ENCODE data around the gene WDR41.

DNA sequence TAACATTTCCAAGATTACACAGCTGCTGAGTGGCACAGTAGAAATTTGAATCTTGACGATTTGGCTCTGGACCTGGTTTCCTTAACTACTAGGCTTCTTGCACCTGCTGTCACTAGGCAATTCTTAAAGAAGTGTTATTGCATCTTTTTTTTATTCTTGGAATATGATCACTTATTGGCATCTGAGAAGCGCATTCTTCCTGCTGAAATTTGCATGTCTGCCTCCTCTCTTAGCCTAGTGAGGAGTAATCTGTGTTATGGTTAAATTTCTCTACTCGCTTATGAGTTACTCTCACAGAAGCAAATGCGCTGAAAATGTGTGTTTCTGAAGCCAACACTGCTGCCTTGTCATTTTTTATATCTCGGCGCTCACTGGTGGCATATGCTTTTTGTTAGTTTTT, 89.3 kb downstream of the WDR41 start:
- TF ChIP-seq, protein P1, sequence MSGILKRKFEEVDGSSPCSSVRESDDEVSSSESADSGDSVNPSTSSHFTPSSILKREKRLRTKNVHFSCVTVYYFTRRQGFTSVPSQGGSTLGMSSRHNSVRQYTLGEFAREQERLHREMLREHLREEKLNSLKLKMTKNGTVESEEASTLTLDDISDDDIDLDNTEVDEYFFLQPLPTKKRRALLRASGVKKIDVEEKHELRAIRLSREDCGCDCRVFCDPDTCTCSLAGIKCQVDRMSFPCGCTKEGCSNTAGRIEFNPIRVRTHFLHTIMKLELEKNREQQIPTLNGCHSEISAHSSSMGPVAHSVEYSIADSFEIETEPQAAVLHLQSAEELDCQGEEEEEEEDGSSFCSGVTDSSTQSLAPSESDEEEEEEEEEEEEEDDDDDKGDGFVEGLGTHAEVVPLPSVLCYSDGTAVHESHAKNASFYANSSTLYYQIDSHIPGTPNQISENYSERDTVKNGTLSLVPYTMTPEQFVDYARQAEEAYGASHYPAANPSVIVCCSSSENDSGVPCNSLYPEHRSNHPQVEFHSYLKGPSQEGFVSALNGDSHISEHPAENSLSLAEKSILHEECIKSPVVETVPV (CRISPR knock-in tag; IDR thresholded peaks at IDR 0.05) = no peak
- TF ChIP-seq ZNF565 (CRISPR knock-in tag; conservative IDR thresholded peaks at IDR 0.05; ENCODE audit: low read depth) (no peak), ZFP3 (CRISPR knock-in tag; IDR thresholded peaks at IDR 0.05) (no peak), CSDC2 (CRISPR knock-in tag; IDR thresholded peaks at IDR 0.05) (no peak)
- TF ChIP-seq, protein P2, sequence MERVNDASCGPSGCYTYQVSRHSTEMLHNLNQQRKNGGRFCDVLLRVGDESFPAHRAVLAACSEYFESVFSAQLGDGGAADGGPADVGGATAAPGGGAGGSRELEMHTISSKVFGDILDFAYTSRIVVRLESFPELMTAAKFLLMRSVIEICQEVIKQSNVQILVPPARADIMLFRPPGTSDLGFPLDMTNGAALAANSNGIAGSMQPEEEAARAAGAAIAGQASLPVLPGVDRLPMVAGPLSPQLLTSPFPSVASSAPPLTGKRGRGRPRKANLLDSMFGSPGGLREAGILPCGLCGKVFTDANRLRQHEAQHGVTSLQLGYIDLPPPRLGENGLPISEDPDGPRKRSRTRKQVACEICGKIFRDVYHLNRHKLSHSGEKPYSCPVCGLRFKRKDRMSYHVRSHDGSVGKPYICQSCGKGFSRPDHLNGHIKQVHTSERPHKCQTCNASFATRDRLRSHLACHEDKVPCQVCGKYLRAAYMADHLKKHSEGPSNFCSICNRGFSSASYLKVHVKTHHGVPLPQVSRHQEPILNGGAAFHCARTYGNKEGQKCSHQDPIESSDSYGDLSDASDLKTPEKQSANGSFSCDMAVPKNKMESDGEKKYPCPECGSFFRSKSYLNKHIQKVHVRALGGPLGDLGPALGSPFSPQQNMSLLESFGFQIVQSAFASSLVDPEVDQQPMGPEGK (CRISPR knock-in tag; IDR thresholded peaks at IDR 0.05; ENCODE audit: borderline replicate concordance) = no peak

Data from SK-N-SH treated with all-trans-retinoic acid at 6 μM for 48 hours (cell line).